ENCODE data around the gene ARHGEF28.

Gene ARHGEF28

DNA sequence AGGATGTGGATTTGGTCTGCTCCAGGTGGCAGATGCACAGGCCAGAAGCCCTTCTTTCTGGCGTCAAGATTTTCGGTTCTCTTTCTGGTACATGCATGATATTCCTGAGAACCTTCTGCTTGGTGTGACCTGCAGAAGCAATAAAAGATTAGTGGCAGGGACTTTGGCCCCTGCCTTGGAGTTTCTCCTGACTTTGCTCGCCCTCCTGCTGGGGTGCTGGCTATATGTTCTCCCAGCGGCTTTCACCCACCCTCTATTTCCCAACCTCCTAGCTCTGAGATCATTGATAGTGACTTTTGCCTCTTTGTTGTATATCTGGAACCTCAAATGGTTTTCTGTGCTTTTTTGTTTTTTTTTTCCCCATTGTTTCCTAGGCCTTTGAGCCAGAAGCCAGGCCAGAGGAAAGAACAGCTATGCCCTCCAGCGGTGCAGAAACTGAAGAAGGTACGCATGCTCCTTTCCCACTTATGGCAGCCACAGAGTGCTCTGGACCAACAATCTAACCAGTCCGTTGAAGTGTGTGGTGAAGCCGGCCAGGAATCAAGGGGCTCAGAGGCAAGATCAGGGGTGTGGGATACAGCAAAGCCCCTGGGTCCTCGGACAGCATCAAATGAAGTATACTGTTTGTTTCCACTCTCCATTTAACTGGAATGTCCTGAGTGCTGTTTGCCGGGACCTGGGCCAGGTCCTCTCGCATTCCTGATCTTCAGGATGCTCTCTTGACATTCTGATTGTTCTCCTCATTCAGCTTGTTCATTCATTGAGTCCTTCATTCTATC lies 154.5 kb downstream of the ARHGEF28 start:
- Histone ChIP-seq H3K27ac (no peak overlapping the region), H3K4me3 (ENCODE audit: low read depth, low read length) (no peak overlapping the region), H3K36me3 (replicated peaks) (no peaks in the 10 kb centered on the region), H3K27me3 (replicated peaks) (no peaks in the 10 kb centered on the region)
- in situ Hi-C loops (cut with HindIII; ENCODE audit: low pct_ligation_motif_present, low sequenced_read_pairs): loop anchor here (25.0 kb wide), 1 partner anchor 193 kb away; no protein-coding TSS in a partner anchor
- DNase-seq: no peak
- peak; percentile 12 for TF ChIP-seq CTCF (IDR thresholded peaks at IDR 0.05; ENCODE audit: low read depth, low read length, missing control alignments)

DNA sequence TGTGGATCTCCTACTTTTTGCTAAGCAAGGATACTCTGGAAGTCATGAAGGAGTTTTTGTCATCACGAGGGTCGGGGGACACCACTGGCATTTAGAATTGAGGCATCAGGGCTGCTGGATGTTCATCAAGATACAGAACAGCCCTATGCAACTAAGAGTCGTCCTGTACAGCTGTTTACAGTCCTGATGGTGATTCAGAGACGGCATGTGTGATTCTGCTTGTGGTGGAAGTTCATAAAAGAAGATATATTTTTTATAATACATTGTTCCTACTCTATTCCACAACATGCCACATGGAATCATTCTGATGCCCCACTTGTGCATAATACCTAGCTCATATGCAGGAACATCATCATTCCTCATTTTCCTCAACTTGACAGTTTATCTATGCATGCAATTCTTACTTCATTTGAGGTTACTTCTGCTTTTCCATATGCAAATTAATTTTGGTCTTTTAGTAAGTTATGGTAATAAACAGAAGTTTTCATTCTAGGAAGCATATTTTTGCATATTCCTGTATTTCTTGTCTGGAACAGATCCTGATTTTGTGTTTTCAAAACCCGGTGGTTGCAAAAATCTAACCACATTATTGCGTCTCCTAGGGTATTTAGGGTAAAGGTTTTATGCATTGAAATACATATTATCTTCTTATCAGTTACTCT lies 155.2 kb downstream of the ARHGEF28 start:
- no peak for DNase-seq
- Histone ChIP-seq H3K27ac (no peak overlapping the region), H3K27me3 (replicated peaks) (no peaks in the 10 kb centered on the region), H3K36me3 (replicated peaks) (no peaks in the 10 kb centered on the region), H3K4me3 (ENCODE audit: low read depth, low read length) (no peak overlapping the region)
- no peak for TF ChIP-seq CTCF (IDR thresholded peaks at IDR 0.05; ENCODE audit: low read depth, low read length, missing control alignments)
- in situ Hi-C loops (cut with HindIII; ENCODE audit: low pct_ligation_motif_present, low sequenced_read_pairs): loop anchor here (25.0 kb wide), 1 partner anchor 194 kb away; no protein-coding TSS in a partner anchor

DNA sequence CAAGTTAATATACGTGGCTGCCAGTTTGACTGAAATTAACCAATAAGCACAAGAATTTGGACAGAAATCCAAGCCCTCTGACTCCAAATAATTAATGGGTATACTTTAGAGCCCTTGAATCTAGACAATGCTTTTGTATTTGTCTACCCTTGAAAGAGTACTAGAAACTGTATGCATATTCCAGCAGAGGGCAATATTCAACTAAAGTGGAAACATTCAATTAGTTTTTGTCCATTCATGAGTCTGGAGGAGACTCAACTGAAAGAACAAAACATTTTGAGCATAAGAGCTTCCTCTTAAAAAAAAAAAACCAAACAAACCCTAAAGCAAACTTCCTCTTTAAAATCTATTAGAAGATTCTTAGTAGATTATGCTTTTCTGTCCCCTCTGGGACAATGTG lies 157.8 kb downstream of the ARHGEF28 start:
- Histone ChIP-seq H3K36me3 (replicated peaks) (no peaks in the 10 kb centered on the region), H3K4me3 (ENCODE audit: low read depth, low read length) (no peak overlapping the region), H3K27ac (no peak overlapping the region), H3K27me3 (replicated peaks) (no peaks in the 10 kb centered on the region)
- TF ChIP-seq CTCF (IDR thresholded peaks at IDR 0.05; ENCODE audit: low read depth, low read length, missing control alignments): peak; percentile 14
- in situ Hi-C loops (cut with HindIII; ENCODE audit: low pct_ligation_motif_present, low sequenced_read_pairs): loop anchor here (25.0 kb wide), 1 partner anchor 197 kb away; no protein-coding TSS in a partner anchor
- no peak for DNase-seq

DNA sequence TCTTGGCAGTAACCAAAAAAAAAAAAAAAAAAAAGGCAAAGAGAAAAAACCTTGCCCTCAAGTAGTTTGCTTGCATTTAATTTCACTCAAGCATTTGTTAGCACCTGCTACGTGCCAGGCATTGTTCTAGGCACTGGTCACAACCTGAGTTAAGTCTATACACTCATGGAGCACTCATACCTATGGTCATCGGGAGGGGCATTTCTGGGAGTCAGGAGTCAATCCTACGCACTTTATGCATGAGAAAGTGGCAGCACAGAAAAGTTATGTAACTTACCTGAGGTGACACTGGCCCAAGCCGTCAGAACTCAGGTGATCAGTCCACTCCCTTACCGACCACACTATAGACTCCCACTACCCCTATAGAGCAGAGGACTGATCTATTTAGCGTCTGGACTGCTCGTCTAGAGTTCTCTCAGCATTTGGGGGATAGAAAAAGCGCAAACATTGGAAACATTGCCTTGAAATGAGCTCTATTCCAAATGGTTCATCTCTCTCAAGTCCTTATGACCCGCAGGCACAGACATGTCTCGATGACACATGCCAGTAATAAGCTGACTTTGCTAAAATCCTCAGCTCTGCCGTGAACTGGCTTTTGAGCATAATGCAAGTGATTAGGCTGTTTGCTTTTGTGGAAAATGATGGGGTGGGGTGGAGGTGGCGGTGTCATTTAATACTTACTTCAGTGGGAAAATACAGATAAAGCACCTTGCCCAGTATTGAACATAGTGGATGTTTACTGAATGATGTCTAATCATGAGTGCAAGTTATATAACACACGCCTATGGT lies 160.2 kb downstream of the ARHGEF28 start:
- no peak for DNase-seq
- Histone ChIP-seq H3K27me3 (replicated peaks) (no peaks in the 10 kb centered on the region), H3K27ac (no peak overlapping the region), H3K36me3 (replicated peaks) (no peaks in the 10 kb centered on the region), H3K4me3 (ENCODE audit: low read depth, low read length) (no peak overlapping the region)
- TF ChIP-seq CTCF (IDR thresholded peaks at IDR 0.05; ENCODE audit: low read depth, low read length, missing control alignments): no peak
- in situ Hi-C loops (cut with HindIII; ENCODE audit: low pct_ligation_motif_present, low sequenced_read_pairs): loop anchor here (25.0 kb wide), 1 partner anchor 199 kb away; no protein-coding TSS in a partner anchor

DNA sequence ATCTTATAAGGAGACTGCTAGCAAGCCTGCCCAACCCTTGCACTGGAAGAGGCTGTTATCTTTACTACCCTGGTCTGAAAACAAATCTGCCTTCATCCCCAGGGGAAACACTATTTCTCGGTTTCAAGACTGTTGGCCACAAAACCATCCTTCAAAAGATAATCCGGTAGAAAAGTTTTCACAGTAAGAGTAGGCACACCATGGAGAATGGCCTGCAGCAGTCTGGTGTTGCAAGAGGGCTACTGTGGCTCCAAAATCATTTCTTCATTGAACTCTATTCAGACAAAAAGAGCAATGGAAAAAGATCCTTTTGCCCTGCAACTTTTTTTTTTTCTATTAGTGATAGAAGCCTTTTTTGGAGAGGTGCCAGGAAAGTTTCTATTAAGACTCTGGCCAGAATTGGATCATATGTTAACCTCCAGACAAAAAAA lies 163.9 kb downstream of the ARHGEF28 start:
- TF ChIP-seq CTCF (IDR thresholded peaks at IDR 0.05; ENCODE audit: low read depth, low read length, missing control alignments): no peak
- H3K27me3 ChIP-seq (replicated peaks): no peaks in the 10 kb centered on the region
- no peaks in the 10 kb centered on the region for H3K36me3 ChIP-seq (replicated peaks)
- no peak for DNase-seq
- no peak overlapping the region for H3K4me3 ChIP-seq (ENCODE audit: low read depth, low read length)
- no peak overlapping the region for H3K27ac ChIP-seq
- in situ Hi-C loops (cut with HindIII; ENCODE audit: low pct_ligation_motif_present, low sequenced_read_pairs): loop anchor here (25.0 kb wide), 1 partner anchor 203 kb away; no protein-coding TSS in a partner anchor

Data from brain microvascular endothelial cell (primary cell).